ENCODE measurements around the gene GPR34. TPM values are rescaled to one million over a fixed set of nuclear protein-coding genes. Genes with fewer than 3 reads are reported as not detected.

The GPR34 gene
- total and polyA plus RNA-seq, 4 donors: 1.7 to 9.0 (median 4.3) TPM

GRCh38 chrX:41671082-41671481 is 17.7 kb upstream of the GPR34 start:
- Histone ChIP-seq H3K27ac (ENCODE audit: low read depth in 1 of 2, low read length in 2 of 2) (no peak overlapping the region), H3K9me3 (ENCODE audit: control insufficient read depth in 4 of 4, low read length in 3 of 4) (no peaks in the 10 kb centered on the region), H3K36me3 (ENCODE audit: control insufficient read depth in 4 of 4, insufficient read depth in 3 of 4, low read depth in 1 of 4, low read length in 3 of 4) (no peaks in the 10 kb centered on the region), H3K9ac (ENCODE audit: low read depth in 1 of 2, low read length in 2 of 2) (no peak overlapping the region), H3K4me3 (ENCODE audit: low read depth in 1 of 3, low read length in 3 of 3) (no peak overlapping the region), H3K27me3 (ENCODE audit: control insufficient read depth in 4 of 4, insufficient read depth in 4 of 4, low read length in 3 of 4) (no peaks in the 10 kb centered on the region), H3K4me1 (ENCODE audit: control insufficient read depth in 4 of 4, insufficient read depth in 4 of 4, low read length in 3 of 4) (peaks cover 0 to 3% (median 0%) of the 10 kb centered on the region in 4 donors)
- DNase-seq (ENCODE audit: low spot score): no peak
- TF ChIP-seq HNF4A (conservative IDR thresholded peaks at IDR 0.05) (no peak), RXRA (IDR thresholded peaks at IDR 0.05) (no peak), SP1 (IDR thresholded peaks at IDR 0.05) (no peak), JUND (IDR thresholded peaks at IDR 0.05) (no peak), ATF3 (IDR thresholded peaks at IDR 0.05) (no peak), RAD21 (IDR thresholded peaks at IDR 0.05) (no peak), REST (IDR thresholded peaks at IDR 0.05) (no peak), NR2F2 (IDR thresholded peaks at IDR 0.05) (no peak), GABPA (IDR thresholded peaks at IDR 0.05 in 1 of 2, conservative IDR thresholded peaks at IDR 0.05 in 1 of 2) (no peak), HNF4G (IDR thresholded peaks at IDR 0.05) (no peak), TAF1 (conservative IDR thresholded peaks at IDR 0.05) (no peak), MAX (IDR thresholded peaks at IDR 0.05) (no peak), YY1 (IDR thresholded peaks at IDR 0.05) (no peak), EGR1 (IDR thresholded peaks at IDR 0.05; ENCODE audit: low read depth in 2 of 2) (no peak), FOXA1 (IDR thresholded peaks at IDR 0.05) (no peak), ZBTB33 (IDR thresholded peaks at IDR 0.05) (no peak), CTCF (IDR thresholded peaks at IDR 0.05; ENCODE audit: low read depth, low read length, missing input control) (no peak), FOXA2 (IDR thresholded peaks at IDR 0.05) (no peak)
- 95% methylated on average over 1 of the region's 1 CpG for WGBS

Data from liver (tissue), 9 donors.